ENCODE results near the gene VWCE.

DNA sequence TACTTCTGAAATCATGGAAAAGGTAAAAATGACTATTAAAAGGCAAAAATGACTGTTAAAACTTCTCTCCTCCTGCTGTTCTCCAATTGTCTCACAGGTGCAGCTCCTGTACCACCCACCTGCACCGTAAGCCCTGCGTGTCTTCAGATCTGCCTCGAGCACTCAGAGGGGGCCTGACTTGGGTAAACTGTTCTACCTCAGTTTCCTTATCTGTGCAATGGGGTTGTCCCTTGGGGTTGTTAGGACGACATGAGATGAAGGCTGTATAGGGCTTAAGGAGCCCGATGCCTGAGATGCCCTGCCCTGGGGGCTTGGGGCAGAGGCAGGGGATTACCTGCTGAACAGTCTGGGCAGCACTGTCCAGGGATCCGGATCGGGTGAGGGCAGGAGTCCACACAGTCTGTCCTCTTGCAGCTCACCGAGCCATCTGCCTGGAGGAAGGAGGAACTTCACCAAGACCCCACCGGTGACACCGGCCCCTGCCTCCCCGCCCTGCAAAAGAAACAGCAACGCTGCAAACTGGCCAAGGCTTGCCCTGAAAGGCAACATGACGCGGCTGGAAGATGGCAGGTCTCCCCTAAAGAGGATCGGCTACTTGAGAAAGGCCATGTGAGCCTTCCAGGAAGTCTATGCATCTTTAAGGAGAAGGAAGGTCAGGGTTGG lies 26.4 kb downstream of the VWCE start:
- TF ChIP-seq, protein P1, sequence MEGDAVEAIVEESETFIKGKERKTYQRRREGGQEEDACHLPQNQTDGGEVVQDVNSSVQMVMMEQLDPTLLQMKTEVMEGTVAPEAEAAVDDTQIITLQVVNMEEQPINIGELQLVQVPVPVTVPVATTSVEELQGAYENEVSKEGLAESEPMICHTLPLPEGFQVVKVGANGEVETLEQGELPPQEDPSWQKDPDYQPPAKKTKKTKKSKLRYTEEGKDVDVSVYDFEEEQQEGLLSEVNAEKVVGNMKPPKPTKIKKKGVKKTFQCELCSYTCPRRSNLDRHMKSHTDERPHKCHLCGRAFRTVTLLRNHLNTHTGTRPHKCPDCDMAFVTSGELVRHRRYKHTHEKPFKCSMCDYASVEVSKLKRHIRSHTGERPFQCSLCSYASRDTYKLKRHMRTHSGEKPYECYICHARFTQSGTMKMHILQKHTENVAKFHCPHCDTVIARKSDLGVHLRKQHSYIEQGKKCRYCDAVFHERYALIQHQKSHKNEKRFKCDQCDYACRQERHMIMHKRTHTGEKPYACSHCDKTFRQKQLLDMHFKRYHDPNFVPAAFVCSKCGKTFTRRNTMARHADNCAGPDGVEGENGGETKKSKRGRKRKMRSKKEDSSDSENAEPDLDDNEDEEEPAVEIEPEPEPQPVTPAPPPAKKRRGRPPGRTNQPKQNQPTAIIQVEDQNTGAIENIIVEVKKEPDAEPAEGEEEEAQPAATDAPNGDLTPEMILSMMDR (IDR thresholded peaks at IDR 0.05): no peak
- no peak for TF ChIP-seq POLR2A (IDR thresholded peaks at IDR 0.05)
